HCT116 (cell line): Measurements from ENCODE around the gene COQ2. TPM values are rescaled to one million over a fixed set of nuclear protein-coding genes. Genes with fewer than 3 reads are reported as not detected.
A peak's percentile ranks its signal among the peaks of the same experiment; 100 is the strongest.

Source experiments
- ATAC-seq: fragments of 200-7000 bp; cut with Tn5 transposase; 2 replicates; pipeline ENCODE4 v1.9.1; 2020; ENCODE audit warnings: mild to moderate bottlenecking, moderate library complexity
- BruUV-seq: library from RNA; stranded (reverse); fragments of 400-500 nt; replicated peaks from 2 replicates; lab custom pipeline; 2021; lab: Mats Ljungman, UMichigan
- CTCF ChIA-PET: fragments of 300-600 bp; sonication (Branson Sonifier 250); formaldehyde crosslinking; loops from one replicate; lab custom pipeline; 2021; ENCODE audit warnings: antibody characterized with exemption; lab: Charles Lee
- POLR2A ChIA-PET: fragments of 300-600, 350-600 bp; sonication (Branson Sonifier 250); formaldehyde crosslinking; loops from one replicate; lab custom pipeline; 2021; ENCODE audit warnings: antibody characterized with exemption; lab: Charles Lee
- RAD21 ChIA-PET, 2 experiments: fragments of 300-600 bp; sonication (Branson Sonifier 250); formaldehyde crosslinking; loops; one replicate each; lab custom pipeline; 2023; ENCODE audit warnings: low total read pairs in 2 of 2; ENCODE audit not compliant: uncharacterized antibody in 2 of 2, unreplicated experiment in 2 of 2, low non-redundant PET in 1 of 2; lab: Charles Lee
- DNase-seq: peaks from one replicate; pipeline ENCODE4 v3.0.0-alpha.2; 2010; ENCODE audit warnings: low read depth, low spot score
- H2AFZ ChIP-seq: fragments of 200-600 bp; shearing (Covaris generic), sonication (generic); 2 replicates; pipeline ENCODE4 v1.6.1; 2017; ENCODE audit warnings: low read depth, mixed run types, mixed read lengths, antibody characterized with exemption, low read length; ENCODE audit not compliant: poor library complexity, severe bottlenecking
- H3K27ac ChIP-seq: 2 replicates; pipeline ENCODE4 v1.5.1; 2012; ENCODE audit warnings: low read depth, low read length
- H3K27me3 ChIP-seq: fragments of 200-600 bp; sonication (generic); 2 replicates; pipeline ENCODE4 v1.6.1; 2016; ENCODE audit warnings: mixed run types, low read length, mixed read lengths; ENCODE audit not compliant: insufficient read depth
- H3K36me3 ChIP-seq, 2 experiments: fragments of 200-500 bp in 1 of 2; fragments of 200-600 bp in 1 of 2; sonication (Bioruptor generic) in 1 of 2; sonication (generic) in 1 of 2; 2 replicates each; pipeline versions ENCODE4 v1.5.1 to v1.6.1; 2014 to 2016; ENCODE audit warnings: low read length in 2 of 2, inconsistent platforms in 1 of 2, mixed read lengths in 1 of 2, mixed run types in 1 of 2; ENCODE audit not compliant: insufficient read depth in 2 of 2, control insufficient read depth in 1 of 2
- H3K4me1 ChIP-seq, 2 experiments: fragments of 200-600 bp in 1 of 2; sonication (generic) in 1 of 2; 2 replicates each; pipeline versions ENCODE4 v1.5.1 to v1.6.1; 2012 to 2017; ENCODE audit warnings: low read length in 2 of 2, inconsistent platforms in 1 of 2, mild to moderate bottlenecking in 1 of 2, mixed read lengths in 1 of 2, mixed run types in 1 of 2, moderate library complexity in 1 of 2; ENCODE audit not compliant: insufficient read depth in 2 of 2, control insufficient read depth in 1 of 2
- H3K4me2 ChIP-seq: fragments of 200-600 bp; sonication (generic); 2 replicates; pipeline ENCODE4 v1.6.1; 2017; ENCODE audit warnings: mixed run types, low read length, mixed read lengths
- H3K4me3 ChIP-seq, 2 experiments: fragments of 200-600 bp in 1 of 2; sonication (generic) in 1 of 2; replicated peaks in 1 of 2; 2 replicates each; pipeline ENCODE4 v1.5.1; 2011 to 2016; ENCODE audit warnings: low read length in 2 of 2, control low read depth in 1 of 2, low read depth in 1 of 2, mild to moderate bottlenecking in 1 of 2, mixed read lengths in 1 of 2, mixed run types in 1 of 2
- H3K79me2 ChIP-seq: fragments of 200-600 bp; sonication (generic); 2 replicates; pipeline ENCODE4 v1.6.1; 2017; ENCODE audit warnings: mild to moderate bottlenecking, mixed run types, low read length, moderate library complexity, mixed read lengths; ENCODE audit not compliant: insufficient read depth
- H3K9ac ChIP-seq: fragments of 200-600 bp; sonication (generic); 2 replicates; pipeline ENCODE4 v1.6.1; 2016; ENCODE audit warnings: low read length, mixed read lengths
- H3K9me2 ChIP-seq: fragments of 200-600 bp; sonication (generic), shearing (Covaris generic); 2 replicates; pipeline ENCODE4 v1.6.1; 2017; ENCODE audit warnings: mixed run types, mild to moderate bottlenecking, moderate library complexity; ENCODE audit not compliant: insufficient read depth
- H3K9me3 ChIP-seq, 2 experiments: fragments of 200-500 bp in 1 of 2; fragments of 200-600 bp in 1 of 2; sonication (Bioruptor generic) in 1 of 2; sonication (generic) in 1 of 2; 2 replicates each; pipeline ENCODE4 v1.6.1; 2014 to 2017; ENCODE audit warnings: low read length in 2 of 2, mixed read lengths in 2 of 2, inconsistent platforms in 1 of 2, low read depth in 1 of 2, mild to moderate bottlenecking in 1 of 2, mixed run types in 1 of 2, moderate library complexity in 1 of 2; ENCODE audit not compliant: control insufficient read depth in 1 of 2, insufficient read depth in 1 of 2
- H4K20me1 ChIP-seq: fragments of 200-600 bp; sonication (generic), shearing (Covaris generic); 2 replicates; pipeline ENCODE4 v1.6.1; 2017; ENCODE audit warnings: mixed run types, mild to moderate bottlenecking, moderate library complexity; ENCODE audit not compliant: insufficient read depth
- EZH2 ChIP-seq: fragments of 200-600 bp; sonication (generic); IDR thresholded peaks from 2 replicates; pipeline ENCODE4 v1.6.1; 2017; ENCODE audit warnings: antibody characterized with exemption, mixed run types
- EZH2phosphoT487 ChIP-seq: fragments of 200-600 bp; IDR thresholded peaks from 2 replicates; pipeline ENCODE4 v1.6.1; 2018; ENCODE audit warnings: antibody characterized with exemption, borderline replicate concordance
- POLR2A ChIP-seq: IDR thresholded peaks from 2 replicates; pipeline ENCODE4 v1.7.0; 2011; ENCODE audit warnings: borderline replicate concordance; ENCODE audit not compliant: insufficient read depth, insufficient read length; ENCODE audit errors: extremely low read depth
- TCF7L2 ChIP-seq: IDR thresholded peaks from 2 replicates; pipeline ENCODE4 v1.7.0; 2011; ENCODE audit warnings: borderline replicate concordance, inconsistent platforms; ENCODE audit not compliant: insufficient read depth, insufficient read length; ENCODE audit errors: extremely low read depth
- ZFX ChIP-seq: fragments of 450-650 bp; IDR thresholded peaks from 2 replicates; pipeline ENCODE4 v1.6.1; 2017
- intact Hi-C: fragments of 100-400 bp; cut with micrococcal nuclease; formaldehyde crosslinking; loops from 2 replicates; pipeline ENCODE4 v1.10.0; 2022
- total RNA-seq: library from RNA; stranded (reverse); gene quantifications from one replicate; pipeline ENCODE4 v1.2.1, GENCODE V29; 2021; ENCODE audit not compliant: unreplicated experiment

COQ2 gene
- total RNA-seq, 1 experiment from 2014 or later = 20.6 TPM

DNA sequence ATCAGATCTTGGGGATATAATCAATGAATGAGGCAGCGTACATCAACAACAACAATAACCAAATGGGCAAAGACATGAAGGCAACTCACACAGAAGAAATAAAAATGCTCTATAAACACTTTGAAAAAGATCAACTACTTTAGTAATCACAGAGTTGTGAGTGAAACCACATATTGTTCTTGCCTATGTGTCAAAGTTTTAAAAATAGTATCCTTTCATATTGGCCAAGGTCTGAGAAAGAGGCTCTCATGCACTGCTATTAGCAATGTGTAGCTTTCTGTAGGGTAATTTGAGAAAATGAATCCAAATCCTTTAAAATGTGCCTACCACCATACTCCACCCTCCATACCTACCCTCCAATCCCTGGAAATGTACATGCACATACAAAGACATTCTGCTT lies 25.0 kb downstream of the COQ2 start:
- no peaks in the 10 kb centered on the region for H3K79me2 ChIP-seq
- peaks cover 32 to 60% of the 10 kb centered on the region in 2 experiments for H3K4me1 ChIP-seq
- no peak for DNase-seq
- no peaks in the 10 kb centered on the region for H3K27me3 ChIP-seq
- no peak overlapping the region for H3K4me3 ChIP-seq
- H4K20me1 ChIP-seq = no peaks in the 10 kb centered on the region
- RAD21 ChIA-PET = no interaction called here
- no peak overlapping the region for H2AFZ ChIP-seq
- H3K27ac ChIP-seq = no peak overlapping the region
- H3K36me3 ChIP-seq = 0 out of 4 replicates have a peak, but pooled peaks cover 0 to 3% of the 10 kb centered on the region in 2 experiments
- H3K9ac ChIP-seq = no peak overlapping the region
- intact Hi-C loops = loop anchor here (5.0 kb wide), 2 partner anchors 247 to 357 kb away; partner anchors contain the start of genes LIN54 and THAP9
- no peak for ATAC-seq
- CTCF ChIA-PET = interaction anchor here (1.6 to 3.0 kb wide), 3 partner anchors 23 to 204 kb away, joined by 6 to 20 read pairs (median 8); no protein-coding TSS in a partner anchor
- H3K4me2 ChIP-seq = no peak overlapping the region
- no peak for TF ChIP-seq POLR2A
- no peak for TF ChIP-seq ZFX
- TF ChIP-seq TCF7L2 = no peak
- no peak for TF ChIP-seq EZH2phosphoT487
- POLR2A ChIA-PET = no interaction called here
- H3K9me2 ChIP-seq = no peaks in the 10 kb centered on the region
- H3K9me3 ChIP-seq = no peaks in the 10 kb centered on the region
- BruUV-seq = no TSS peak

DNA sequence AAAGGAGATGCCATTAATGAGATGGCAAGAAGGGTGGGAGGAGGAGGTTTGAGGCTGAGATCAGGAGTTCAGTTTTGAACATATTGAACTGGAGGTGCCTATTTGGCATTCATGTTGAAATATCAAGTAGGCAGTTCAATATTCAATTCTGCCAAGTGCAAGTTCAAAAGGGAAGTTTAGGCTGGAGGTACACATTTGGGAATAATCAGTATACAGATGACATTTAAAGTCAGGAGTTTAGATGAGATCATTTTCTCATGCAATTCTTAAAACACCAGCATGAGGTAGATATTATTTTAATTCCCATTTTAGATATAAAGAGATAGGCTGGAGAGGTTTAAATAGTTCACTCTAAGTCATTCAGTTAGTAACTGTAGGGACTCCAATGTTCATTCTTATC lies 26.1 kb downstream of the COQ2 start:
- H3K4me1 ChIP-seq = peaks cover 37 to 71% of the 10 kb centered on the region in 2 experiments
- TF ChIP-seq EZH2 = no peak
- no peak overlapping the region for H3K4me2 ChIP-seq
- CTCF ChIA-PET = interaction anchor here (2.3 kb wide), 1 partner anchor 24 kb away, joined by 8 read pairs; no protein-coding TSS in a partner anchor
- H3K27ac ChIP-seq = peak overlapping the region; percentile 96
- H3K36me3 ChIP-seq = 0 out of 4 replicates have a peak, but pooled peaks cover 0 to 3% of the 10 kb centered on the region in 2 experiments
- RAD21 ChIA-PET = no interaction called here
- intact Hi-C loops = loop anchor here (5.0 kb wide), 2 partner anchors 246 to 356 kb away; partner anchors contain the start of genes LIN54 and THAP9
- no peaks in the 10 kb centered on the region for H3K9me2 ChIP-seq
- no peak overlapping the region for H2AFZ ChIP-seq
- no peaks in the 10 kb centered on the region for H3K79me2 ChIP-seq
- POLR2A ChIA-PET = no interaction called here
- H3K9ac ChIP-seq = no peak overlapping the region
- BruUV-seq = no TSS peak
- ATAC-seq = no peak
- H3K9me3 ChIP-seq = no peaks in the 10 kb centered on the region
- no peaks in the 10 kb centered on the region for H4K20me1 ChIP-seq
- H3K27me3 ChIP-seq = no peaks in the 10 kb centered on the region
- no peak overlapping the region for H3K4me3 ChIP-seq
- DNase-seq = no peak
